GM12874 (cell line): ENCODE measurements around the gene ANO9.

Source experiments
- TF ChIP-seq, protein P1 (sequence below): IDR thresholded peaks from 2 replicates; pipeline ENCODE4 v1.5.1; 2011; ENCODE audit warnings: low read depth, mild to moderate bottlenecking, control low read depth, low read length, moderate library complexity; ENCODE audit not compliant: insufficient read depth

The ANO9 gene

GRCh38 chr11:413120-414081 lies 28.4 kb downstream of the ANO9 start:
- TF ChIP-seq, protein P1, sequence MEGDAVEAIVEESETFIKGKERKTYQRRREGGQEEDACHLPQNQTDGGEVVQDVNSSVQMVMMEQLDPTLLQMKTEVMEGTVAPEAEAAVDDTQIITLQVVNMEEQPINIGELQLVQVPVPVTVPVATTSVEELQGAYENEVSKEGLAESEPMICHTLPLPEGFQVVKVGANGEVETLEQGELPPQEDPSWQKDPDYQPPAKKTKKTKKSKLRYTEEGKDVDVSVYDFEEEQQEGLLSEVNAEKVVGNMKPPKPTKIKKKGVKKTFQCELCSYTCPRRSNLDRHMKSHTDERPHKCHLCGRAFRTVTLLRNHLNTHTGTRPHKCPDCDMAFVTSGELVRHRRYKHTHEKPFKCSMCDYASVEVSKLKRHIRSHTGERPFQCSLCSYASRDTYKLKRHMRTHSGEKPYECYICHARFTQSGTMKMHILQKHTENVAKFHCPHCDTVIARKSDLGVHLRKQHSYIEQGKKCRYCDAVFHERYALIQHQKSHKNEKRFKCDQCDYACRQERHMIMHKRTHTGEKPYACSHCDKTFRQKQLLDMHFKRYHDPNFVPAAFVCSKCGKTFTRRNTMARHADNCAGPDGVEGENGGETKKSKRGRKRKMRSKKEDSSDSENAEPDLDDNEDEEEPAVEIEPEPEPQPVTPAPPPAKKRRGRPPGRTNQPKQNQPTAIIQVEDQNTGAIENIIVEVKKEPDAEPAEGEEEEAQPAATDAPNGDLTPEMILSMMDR, result no peak

GRCh38 chr11:412641-413119 lies 29.1 kb downstream of the ANO9 start:
- TF ChIP-seq, protein P1, result no peak

DNA sequence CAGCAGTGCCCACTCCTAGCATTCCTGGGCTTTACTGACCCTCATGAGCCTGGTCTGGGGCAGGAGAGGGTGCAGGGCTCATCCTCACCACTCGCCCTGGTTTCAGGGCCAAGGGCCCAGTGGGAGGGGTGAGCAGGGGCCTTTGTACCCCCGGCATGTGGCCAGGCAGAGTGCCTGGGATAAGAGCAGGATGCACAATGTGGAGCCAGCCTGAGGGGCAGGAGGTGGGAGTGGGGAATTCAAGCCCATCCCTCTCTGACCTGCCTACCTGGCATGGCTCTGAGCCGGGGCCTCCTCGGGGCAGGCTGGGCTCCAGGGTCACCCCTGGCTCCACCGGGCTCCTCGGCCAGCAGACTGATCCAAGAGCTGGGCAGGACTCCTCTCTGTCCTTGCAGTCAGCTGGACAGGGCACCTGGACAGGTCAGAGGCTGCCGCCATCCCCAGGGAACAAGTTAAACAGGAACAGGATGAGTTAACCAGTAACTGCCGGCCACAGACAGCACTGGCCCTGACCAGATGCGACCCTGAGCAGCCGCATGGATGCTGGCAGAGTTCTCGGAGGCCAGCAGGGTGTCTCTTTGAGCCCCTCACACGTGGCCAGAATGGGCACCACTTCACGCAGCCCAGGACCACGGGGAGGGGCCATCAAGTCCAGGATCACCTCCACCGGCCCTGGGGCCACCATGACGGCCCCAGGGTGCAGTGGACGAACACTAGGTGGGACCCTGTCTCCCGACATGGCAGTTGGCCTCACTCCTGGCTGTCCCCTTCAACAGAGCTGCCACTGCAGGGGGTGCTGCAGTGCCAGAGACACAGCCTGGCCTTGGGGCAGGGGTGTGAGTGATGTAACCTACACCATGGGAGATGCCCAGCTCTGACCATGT lies 32.0 kb downstream of the ANO9 start:
- TF ChIP-seq, protein P1, result no peak

GRCh38 chr11:409008-409599 lies 32.7 kb downstream of the ANO9 start:
- TF ChIP-seq, protein P1, result no peak

GRCh38 chr11:408154-409007 lies 33.4 kb downstream of the ANO9 start:
- TF ChIP-seq, protein P1, result no peak

DNA sequence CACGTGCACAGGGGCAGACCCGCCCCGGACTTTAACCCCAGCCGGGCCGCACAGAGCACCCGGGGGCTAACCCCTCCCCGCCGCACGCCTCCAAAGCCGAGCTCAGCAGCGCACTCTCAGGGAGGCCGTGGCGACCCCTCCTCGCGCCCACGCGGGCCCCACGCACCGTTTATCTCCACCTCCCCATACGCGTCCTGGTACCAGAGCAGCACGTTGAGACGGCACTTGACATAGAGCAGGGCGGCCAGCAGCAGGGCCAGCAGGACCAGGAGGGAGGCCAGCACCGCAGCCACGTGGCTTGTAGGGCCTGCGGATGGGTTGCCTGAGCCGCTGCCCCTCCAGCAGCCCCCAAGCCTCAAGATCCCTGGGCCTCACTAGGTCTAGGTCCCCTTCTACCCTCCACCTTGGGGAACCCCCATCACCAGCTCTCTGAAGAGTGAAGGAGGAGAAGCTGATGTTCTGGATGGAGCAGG lies 34.1 kb downstream of the ANO9 start:
- TF ChIP-seq, protein P1, result no peak
